H9 (cell line): ENCODE data around the gene FRMPD1. TPM values are rescaled to one million over a fixed set of nuclear protein-coding genes. Genes with fewer than 3 reads are reported as not detected.

Source experiments
- DNase-seq: peaks from one replicate; pipeline ENCODE4 v3.0.0-alpha.2; 2017
- H2AFZ ChIP-seq: one replicate; pipeline ENCODE4 v1.6.1; 2013; ENCODE audit warnings: mild to moderate bottlenecking, low read length, control low read depth, moderate library complexity
- H2AK5ac ChIP-seq: 2 replicates; pipeline ENCODE4 v1.6.1; 2013; ENCODE audit warnings: low read length, control low read depth, mixed read lengths; ENCODE audit not compliant: insufficient read length
- H2BK120ac ChIP-seq: one replicate; pipeline ENCODE4 v1.6.1; 2013; ENCODE audit warnings: low read depth, mild to moderate bottlenecking, low read length, control low read depth, inconsistent platforms; ENCODE audit not compliant: poor library complexity, severe bottlenecking
- H2BK12ac ChIP-seq: 2 replicates; pipeline ENCODE4 v1.6.1; 2013; ENCODE audit warnings: low read length, control low read depth, mixed read lengths, low read depth; ENCODE audit not compliant: insufficient read length
- H2BK15ac ChIP-seq: 2 replicates; pipeline ENCODE4 v1.6.1; 2013; ENCODE audit warnings: low read depth, low read length, control low read depth
- H2BK20ac ChIP-seq: one replicate; pipeline ENCODE4 v1.6.1; 2013; ENCODE audit warnings: low read depth, mild to moderate bottlenecking, low read length, control low read depth, inconsistent platforms; ENCODE audit not compliant: poor library complexity, severe bottlenecking
- H2BK5ac ChIP-seq: 2 replicates; pipeline ENCODE4 v1.6.1; 2013; ENCODE audit warnings: low read length, control low read depth, mixed read lengths; ENCODE audit not compliant: insufficient read length
- H3K14ac ChIP-seq: 2 replicates; pipeline ENCODE4 v1.6.1; 2013; ENCODE audit warnings: low read length, control low read depth; ENCODE audit not compliant: insufficient read depth
- H3K18ac ChIP-seq: 2 replicates; pipeline ENCODE4 v1.6.1; 2013; ENCODE audit warnings: low read depth, mild to moderate bottlenecking, mixed read lengths, low read length, control low read depth; ENCODE audit not compliant: insufficient read length
- H3K23ac ChIP-seq: 2 replicates; pipeline ENCODE4 v1.6.1; 2013; ENCODE audit warnings: low read length, control low read depth, mixed read lengths, low read depth; ENCODE audit not compliant: insufficient read length
- H3K23me2 ChIP-seq: 2 replicates; pipeline ENCODE4 v1.6.1; 2013; ENCODE audit warnings: low read depth, mild to moderate bottlenecking, mixed read lengths, low read length, control low read depth; ENCODE audit not compliant: insufficient read length, poor library complexity, severe bottlenecking
- H3K27ac ChIP-seq: 2 replicates; pipeline ENCODE4 v1.5.1; 2013; ENCODE audit warnings: low read length, control low read depth, mixed read lengths, low read depth; ENCODE audit not compliant: insufficient read length
- H3K27me3 ChIP-seq: 2 replicates; pipeline ENCODE4 v1.6.1; 2013; ENCODE audit warnings: low read length, control low read depth, inconsistent platforms; ENCODE audit not compliant: insufficient read depth
- H3K4ac ChIP-seq: 2 replicates; pipeline ENCODE4 v1.6.1; 2013; ENCODE audit warnings: low read depth, mild to moderate bottlenecking, control low read depth, inconsistent platforms, low read length, moderate library complexity
- H3K4me1 ChIP-seq: 2 replicates; pipeline ENCODE4 v1.6.1; 2013; ENCODE audit warnings: low read length, control low read depth, inconsistent platforms; ENCODE audit not compliant: insufficient read depth
- H3K4me2 ChIP-seq: 2 replicates; pipeline ENCODE4 v1.6.1; 2013; ENCODE audit warnings: low read length, control low read depth, mixed read lengths; ENCODE audit not compliant: insufficient read length, insufficient read depth
- H3K56ac ChIP-seq: 2 replicates; pipeline ENCODE4 v1.6.1; 2013; ENCODE audit warnings: low read depth, mild to moderate bottlenecking, mixed read lengths, low read length, control low read depth; ENCODE audit not compliant: insufficient read length
- H3K79me1 ChIP-seq: 2 replicates; pipeline ENCODE4 v1.6.1; 2013; ENCODE audit warnings: low read depth, mild to moderate bottlenecking, moderate library complexity, low read length, control low read depth, inconsistent platforms; ENCODE audit not compliant: insufficient read depth, poor library complexity, severe bottlenecking
- H3K79me2 ChIP-seq: 2 replicates; pipeline ENCODE4 v1.6.1; 2013; ENCODE audit warnings: low read length, control low read depth, inconsistent platforms; ENCODE audit not compliant: insufficient read depth
- H3K9ac ChIP-seq: 2 replicates; pipeline ENCODE4 v1.6.1; 2013; ENCODE audit warnings: low read length, control low read depth, mixed read lengths; ENCODE audit not compliant: insufficient read length; ENCODE audit errors: extremely low read depth
- H3K9me3 ChIP-seq: one replicate; pipeline ENCODE4 v1.6.1; 2013; ENCODE audit warnings: low read depth, low read length, inconsistent platforms; ENCODE audit not compliant: control insufficient read depth
- H3T11ph ChIP-seq: one replicate; pipeline ENCODE4 v1.6.1; 2013; ENCODE audit warnings: mild to moderate bottlenecking, low read length, control low read depth, inconsistent platforms
- H4K20me1 ChIP-seq: one replicate; pipeline ENCODE4 v1.6.1; 2013; ENCODE audit not compliant: control insufficient read depth, insufficient read length, insufficient read depth
- H4K5ac ChIP-seq: 2 replicates; pipeline ENCODE4 v1.6.1; 2013; ENCODE audit warnings: low read depth, mild to moderate bottlenecking, mixed read lengths, low read length, control low read depth; ENCODE audit not compliant: insufficient read length
- H4K8ac ChIP-seq: replicated peaks from 2 replicates; pipeline ENCODE4 v1.6.1; 2013; ENCODE audit warnings: low read length, control low read depth, mixed read lengths, low read depth; ENCODE audit not compliant: insufficient read length
- H4K91ac ChIP-seq: 2 replicates; pipeline ENCODE4 v1.6.1; 2013; ENCODE audit warnings: low read depth, mild to moderate bottlenecking, moderate library complexity, mixed read lengths, low read length, control low read depth; ENCODE audit not compliant: insufficient read length
- H3K27ac Mint-ChIP-seq, 3 experiments: 2 replicates in 2 of 3; 3 replicates in 1 of 3; pipeline ENCODE4 v1.8.0; 2020 to 2021; ENCODE audit warnings: mixed read lengths in 3 of 3, mild to moderate bottlenecking in 1 of 3, moderate library complexity in 1 of 3
- H3K27me3 Mint-ChIP-seq: 2 replicates; pipeline ENCODE4 v1.8.0; 2021; ENCODE audit warnings: low read depth, mild to moderate bottlenecking, moderate library complexity, mixed read lengths
- H3K36me3 Mint-ChIP-seq, 3 experiments: 2 replicates in 2 of 3; 3 replicates in 1 of 3; pipeline ENCODE4 v1.8.0; 2020 to 2021; ENCODE audit warnings: low read depth in 3 of 3, mixed read lengths in 3 of 3; ENCODE audit not compliant: insufficient read depth in 1 of 3
- H3K4me1 Mint-ChIP-seq, 2 experiments: 2 replicates each; pipeline ENCODE4 v1.8.0; 2020; ENCODE audit warnings: mixed read lengths in 2 of 2
- H3K4me3 Mint-ChIP-seq, 2 experiments: 2 replicates in 1 of 2; 3 replicates in 1 of 2; pipeline ENCODE4 v1.8.0; 2020 to 2021; ENCODE audit warnings: mild to moderate bottlenecking in 2 of 2, mixed read lengths in 2 of 2, moderate library complexity in 1 of 2
- H3K9me3 Mint-ChIP-seq, 2 experiments: 2 replicates in 1 of 2; 3 replicates in 1 of 2; pipeline ENCODE4 v1.8.0; 2020; ENCODE audit warnings: mild to moderate bottlenecking in 2 of 2, mixed read lengths in 2 of 2, moderate library complexity in 1 of 2
- CTCF ChIP-seq: fragments of 200-600 bp; sonication (generic); conservative IDR thresholded peaks from 3 replicates; pipeline ENCODE4 v1.8.0; 2021; ENCODE audit warnings: antibody characterized with exemption, mild to moderate bottlenecking
- WGBS: extraction: QIAGEN DNeasy Blood & Tissue Kit; methylation state at CpG from one replicate; pipeline ENCODE4 v1.1.7; 2013; ENCODE audit warnings: missing lambda C conversion rate, low lambda C conversion rate, mixed read lengths; ENCODE audit not compliant: insufficient read length; ENCODE audit errors: extremely low coverage; 5-methylcytosine and 5-hydroxymethylcytosine counted together
- total RNA-seq: library from RNA; stranded (reverse); gene quantifications from 2 replicates; pipeline ENCODE4 v1.2.1, GENCODE V29; 2021

FRMPD1 gene
- total RNA-seq, 1 experiment from 2014 or later, result 0.04 TPM

DNA sequence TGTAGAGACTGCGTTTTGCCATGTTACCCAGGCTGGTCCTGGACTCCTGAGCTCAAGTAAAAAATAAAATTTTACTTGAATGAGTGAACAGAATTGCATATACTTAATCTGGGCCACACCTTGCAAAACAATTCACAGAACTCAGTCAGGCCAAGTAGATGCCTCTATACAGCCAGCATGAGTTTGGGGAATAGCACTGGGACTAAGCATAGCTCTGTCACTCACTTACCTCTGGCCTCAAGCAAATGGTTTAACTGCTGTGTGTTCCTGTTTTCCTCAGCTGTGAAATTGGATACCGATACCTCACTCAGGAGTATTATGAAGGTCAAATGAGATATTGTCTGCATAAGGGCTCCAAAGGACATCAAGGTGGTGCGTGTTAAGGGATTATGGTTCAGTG, 10.9 kb upstream of the FRMPD1 start:
- no peak overlapping the region for H3K4me2 ChIP-seq
- H3K56ac ChIP-seq, result no peak overlapping the region
- DNase-seq, result no peak
- H3K14ac ChIP-seq, result no peak overlapping the region
- H2AK5ac ChIP-seq, result no peak overlapping the region
- no peak overlapping the region for H3K9ac ChIP-seq
- H3K79me1 ChIP-seq, result no peaks in the 10 kb centered on the region
- no peak overlapping the region for H3K4me3 Mint-ChIP-seq
- no peak overlapping the region for H3K27ac Mint-ChIP-seq
- no peak overlapping the region for H2BK12ac ChIP-seq
- no peaks in the 10 kb centered on the region for H3K23me2 ChIP-seq
- no peaks in the 10 kb centered on the region for H3K9me3 ChIP-seq
- no peak overlapping the region for H2BK5ac ChIP-seq
- H3T11ph ChIP-seq, result no peak overlapping the region
- H3K18ac ChIP-seq, result no peak overlapping the region
- WGBS, result no CpG with 5 or more reads among the region's 3 CpGs
- H4K5ac ChIP-seq, result no peak overlapping the region
- peaks cover 10% of the 10 kb centered on the region in 2 experiments for H3K4me1 Mint-ChIP-seq
- no peak overlapping the region for H2BK15ac ChIP-seq
- no peak overlapping the region for H4K91ac ChIP-seq
- no peak overlapping the region for H3K27ac ChIP-seq
- H3K27me3 ChIP-seq, result no peaks in the 10 kb centered on the region
- H2BK20ac ChIP-seq, result no peak overlapping the region
- H3K27me3 Mint-ChIP-seq, result peaks cover 17% of the 10 kb centered on the region
- H4K8ac ChIP-seq, result no peak overlapping the region
- H3K4ac ChIP-seq, result no peak overlapping the region
- H3K23ac ChIP-seq, result no peak overlapping the region
- no peak for TF ChIP-seq CTCF
- H3K36me3 Mint-ChIP-seq, result no peaks in the 10 kb centered on the region
- no peaks in the 10 kb centered on the region for H3K4me1 ChIP-seq
- no peak overlapping the region for H2BK120ac ChIP-seq
- no peaks in the 10 kb centered on the region for H3K79me2 ChIP-seq
- no peak overlapping the region for H2AFZ ChIP-seq
- H4K20me1 ChIP-seq, result no peaks in the 10 kb centered on the region
- no peaks in the 10 kb centered on the region for H3K9me3 Mint-ChIP-seq
